ENCODE measurements around the gene CRELD1. TPM values are rescaled to one million over a fixed set of nuclear protein-coding genes. Genes with fewer than 3 reads are reported as not detected.

The CRELD1 gene
- total and polyA plus RNA-seq, 10 of the 15 experiments (the other 5 are each of a cell fraction or from before 2014, with no cell fraction given) = 1.3 to 15.9 (median 8.8) TPM

DNA sequence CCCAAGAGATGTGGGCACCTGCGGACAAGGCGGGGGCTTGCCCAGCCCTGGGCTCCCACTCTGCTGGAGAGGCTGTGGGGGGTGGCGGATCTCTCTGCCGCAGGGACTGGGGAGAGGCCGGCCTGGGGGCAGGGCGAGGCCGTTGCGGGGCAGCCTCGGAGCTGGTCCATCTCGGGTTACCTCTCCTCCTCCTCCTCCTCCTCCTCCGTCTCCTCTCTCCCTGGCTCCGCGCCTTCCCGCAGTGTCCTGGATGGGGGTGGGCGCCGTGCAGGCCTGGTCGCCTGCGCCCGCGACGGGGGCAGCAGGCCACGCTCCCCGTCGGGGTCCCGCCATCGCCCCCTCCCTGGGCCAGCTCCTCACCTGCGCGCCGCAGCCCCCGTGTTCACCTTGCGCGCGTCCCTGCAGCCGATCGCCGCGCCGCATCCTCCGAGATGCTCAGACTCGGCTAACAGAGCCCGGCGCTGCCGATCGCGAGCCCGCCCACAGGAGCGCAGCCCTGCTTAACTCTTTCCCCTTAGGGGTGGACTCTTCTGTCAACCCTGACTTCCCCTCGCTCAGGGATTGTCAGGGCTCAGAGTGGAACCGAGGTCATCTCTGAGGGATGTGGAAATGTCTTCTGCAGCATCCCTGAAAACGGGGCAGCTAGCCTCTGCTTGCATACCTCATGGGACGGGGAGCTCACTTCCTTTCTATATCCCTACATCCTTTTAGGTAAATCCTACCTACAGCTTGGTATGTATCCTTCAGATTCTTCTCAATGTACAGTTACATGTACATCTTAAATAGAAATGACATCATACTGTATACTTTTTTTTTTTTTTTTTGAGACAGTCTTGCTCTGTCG, 18.6 kb downstream of the CRELD1 start, which contains the start of gene PRRT3 (continued):
- TF ChIP-seq HDGF (IDR thresholded peaks at IDR 0.05) (peak; percentile 70; the same call in 1 of the 2 replicates), BHLHE40 (IDR thresholded peaks at IDR 0.05; ENCODE audit: borderline replicate concordance in 1 of 2, low read depth in 2 of 2, low read length in 1 of 2) (peak in 1 of 2 experiments; percentile 65; a peak in 2 of 4 replicates), SMARCA5 (IDR thresholded peaks at IDR 0.05) (peak; percentile 96), ASH2L (IDR thresholded peaks at IDR 0.05; ENCODE audit: borderline replicate concordance, low read depth) (no peak), BACH1 (IDR thresholded peaks at IDR 0.05; ENCODE audit: borderline replicate concordance) (peak; percentile 65; the same call in 1 of the 2 replicates), SIX5 (IDR thresholded peaks at IDR 0.05; ENCODE audit: low read depth, low read length, severe bottlenecking) (no peak), ZNF217 (IDR thresholded peaks at IDR 0.05) (peak; percentile 97), YY1 (IDR thresholded peaks at IDR 0.05; ENCODE audit: low read depth, low read length) (peak; percentile 76), TCF7 (IDR thresholded peaks at IDR 0.05; ENCODE audit: borderline replicate concordance) (no peak), NBN (IDR thresholded peaks at IDR 0.05) (peak; percentile 37; the same call in 1 of the 2 replicates), CREM (IDR thresholded peaks at IDR 0.05; ENCODE audit: low read depth) (0 out of 2 replicates have a peak, but pooled peaks have one; percentile 37), ATF7 (IDR thresholded peaks at IDR 0.05; ENCODE audit: low read depth) (peak; percentile 88), NR2C2 (IDR thresholded peaks at IDR 0.05; ENCODE audit: borderline replicate concordance, control insufficient read depth, insufficient read length, low read depth) (peak; percentile 81), RFX5 (IDR thresholded peaks at IDR 0.05; ENCODE audit: low read depth, low read length) (no peak), POU2F2 (IDR thresholded peaks at IDR 0.05; ENCODE audit: borderline replicate concordance, low read depth, low read length) (peak; percentile 7; the same call in 1 of the 3 replicates), ZBED1 (IDR thresholded peaks at IDR 0.05; ENCODE audit: borderline replicate concordance) (no peak)
- TF ChIP-seq, protein P1, sequence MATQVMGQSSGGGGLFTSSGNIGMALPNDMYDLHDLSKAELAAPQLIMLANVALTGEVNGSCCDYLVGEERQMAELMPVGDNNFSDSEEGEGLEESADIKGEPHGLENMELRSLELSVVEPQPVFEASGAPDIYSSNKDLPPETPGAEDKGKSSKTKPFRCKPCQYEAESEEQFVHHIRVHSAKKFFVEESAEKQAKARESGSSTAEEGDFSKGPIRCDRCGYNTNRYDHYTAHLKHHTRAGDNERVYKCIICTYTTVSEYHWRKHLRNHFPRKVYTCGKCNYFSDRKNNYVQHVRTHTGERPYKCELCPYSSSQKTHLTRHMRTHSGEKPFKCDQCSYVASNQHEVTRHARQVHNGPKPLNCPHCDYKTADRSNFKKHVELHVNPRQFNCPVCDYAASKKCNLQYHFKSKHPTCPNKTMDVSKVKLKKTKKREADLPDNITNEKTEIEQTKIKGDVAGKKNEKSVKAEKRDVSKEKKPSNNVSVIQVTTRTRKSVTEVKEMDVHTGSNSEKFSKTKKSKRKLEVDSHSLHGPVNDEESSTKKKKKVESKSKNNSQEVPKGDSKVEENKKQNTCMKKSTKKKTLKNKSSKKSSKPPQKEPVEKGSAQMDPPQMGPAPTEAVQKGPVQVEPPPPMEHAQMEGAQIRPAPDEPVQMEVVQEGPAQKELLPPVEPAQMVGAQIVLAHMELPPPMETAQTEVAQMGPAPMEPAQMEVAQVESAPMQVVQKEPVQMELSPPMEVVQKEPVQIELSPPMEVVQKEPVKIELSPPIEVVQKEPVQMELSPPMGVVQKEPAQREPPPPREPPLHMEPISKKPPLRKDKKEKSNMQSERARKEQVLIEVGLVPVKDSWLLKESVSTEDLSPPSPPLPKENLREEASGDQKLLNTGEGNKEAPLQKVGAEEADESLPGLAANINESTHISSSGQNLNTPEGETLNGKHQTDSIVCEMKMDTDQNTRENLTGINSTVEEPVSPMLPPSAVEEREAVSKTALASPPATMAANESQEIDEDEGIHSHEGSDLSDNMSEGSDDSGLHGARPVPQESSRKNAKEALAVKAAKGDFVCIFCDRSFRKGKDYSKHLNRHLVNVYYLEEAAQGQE (IDR thresholded peaks at IDR 0.05; ENCODE audit: low read depth, low read length) = no peak
- TF ChIP-seq, protein P2, sequence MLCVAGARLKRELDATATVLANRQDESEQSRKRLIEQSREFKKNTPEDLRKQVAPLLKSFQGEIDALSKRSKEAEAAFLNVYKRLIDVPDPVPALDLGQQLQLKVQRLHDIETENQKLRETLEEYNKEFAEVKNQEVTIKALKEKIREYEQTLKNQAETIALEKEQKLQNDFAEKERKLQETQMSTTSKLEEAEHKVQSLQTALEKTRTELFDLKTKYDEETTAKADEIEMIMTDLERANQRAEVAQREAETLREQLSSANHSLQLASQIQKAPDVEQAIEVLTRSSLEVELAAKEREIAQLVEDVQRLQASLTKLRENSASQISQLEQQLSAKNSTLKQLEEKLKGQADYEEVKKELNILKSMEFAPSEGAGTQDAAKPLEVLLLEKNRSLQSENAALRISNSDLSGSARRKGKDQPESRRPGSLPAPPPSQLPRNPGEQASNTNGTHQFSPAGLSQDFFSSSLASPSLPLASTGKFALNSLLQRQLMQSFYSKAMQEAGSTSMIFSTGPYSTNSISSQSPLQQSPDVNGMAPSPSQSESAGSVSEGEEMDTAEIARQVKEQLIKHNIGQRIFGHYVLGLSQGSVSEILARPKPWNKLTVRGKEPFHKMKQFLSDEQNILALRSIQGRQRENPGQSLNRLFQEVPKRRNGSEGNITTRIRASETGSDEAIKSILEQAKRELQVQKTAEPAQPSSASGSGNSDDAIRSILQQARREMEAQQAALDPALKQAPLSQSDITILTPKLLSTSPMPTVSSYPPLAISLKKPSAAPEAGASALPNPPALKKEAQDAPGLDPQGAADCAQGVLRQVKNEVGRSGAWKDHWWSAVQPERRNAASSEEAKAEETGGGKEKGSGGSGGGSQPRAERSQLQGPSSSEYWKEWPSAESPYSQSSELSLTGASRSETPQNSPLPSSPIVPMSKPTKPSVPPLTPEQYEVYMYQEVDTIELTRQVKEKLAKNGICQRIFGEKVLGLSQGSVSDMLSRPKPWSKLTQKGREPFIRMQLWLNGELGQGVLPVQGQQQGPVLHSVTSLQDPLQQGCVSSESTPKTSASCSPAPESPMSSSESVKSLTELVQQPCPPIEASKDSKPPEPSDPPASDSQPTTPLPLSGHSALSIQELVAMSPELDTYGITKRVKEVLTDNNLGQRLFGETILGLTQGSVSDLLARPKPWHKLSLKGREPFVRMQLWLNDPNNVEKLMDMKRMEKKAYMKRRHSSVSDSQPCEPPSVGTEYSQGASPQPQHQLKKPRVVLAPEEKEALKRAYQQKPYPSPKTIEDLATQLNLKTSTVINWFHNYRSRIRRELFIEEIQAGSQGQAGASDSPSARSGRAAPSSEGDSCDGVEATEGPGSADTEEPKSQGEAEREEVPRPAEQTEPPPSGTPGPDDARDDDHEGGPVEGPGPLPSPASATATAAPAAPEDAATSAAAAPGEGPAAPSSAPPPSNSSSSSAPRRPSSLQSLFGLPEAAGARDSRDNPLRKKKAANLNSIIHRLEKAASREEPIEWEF (IDR thresholded peaks at IDR 0.05; ENCODE audit: insufficient replicate concordance, low read depth, low read length) = peak; percentile 80
- TF ChIP-seq, protein P3, sequence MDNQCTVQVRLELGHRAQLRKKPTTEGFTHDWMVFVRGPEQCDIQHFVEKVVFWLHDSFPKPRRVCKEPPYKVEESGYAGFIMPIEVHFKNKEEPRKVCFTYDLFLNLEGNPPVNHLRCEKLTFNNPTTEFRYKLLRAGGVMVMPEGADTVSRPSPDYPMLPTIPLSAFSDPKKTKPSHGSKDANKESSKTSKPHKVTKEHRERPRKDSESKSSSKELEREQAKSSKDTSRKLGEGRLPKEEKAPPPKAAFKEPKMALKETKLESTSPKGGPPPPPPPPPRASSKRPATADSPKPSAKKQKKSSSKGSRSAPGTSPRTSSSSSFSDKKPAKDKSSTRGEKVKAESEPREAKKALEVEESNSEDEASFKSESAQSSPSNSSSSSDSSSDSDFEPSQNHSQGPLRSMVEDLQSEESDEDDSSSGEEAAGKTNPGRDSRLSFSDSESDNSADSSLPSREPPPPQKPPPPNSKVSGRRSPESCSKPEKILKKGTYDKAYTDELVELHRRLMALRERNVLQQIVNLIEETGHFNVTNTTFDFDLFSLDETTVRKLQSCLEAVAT (IDR thresholded peaks at IDR 0.05) = peak; percentile 100
